Daoy (cell line): ENCODE data around the gene AP1G2. TPM values are rescaled to one million over a fixed set of nuclear protein-coding genes. Genes with fewer than 3 reads are reported as not detected.

Experiments
- DNase-seq: peaks from one replicate; pipeline ENCODE4 v3.0.0-alpha.2; 2015; ENCODE audit warnings: low read depth
- total RNA-seq: library from RNA; depleted of rRNA; stranded (reverse); fragments of >200 nt; shearing (Covaris generic); gene quantifications from 2 replicates; pipeline ENCODE4 v1.2.3, GENCODE V29; 2014; rRNA removed

The AP1G2 gene
- total RNA-seq, 1 experiment from 2014 or later: 10.2 TPM

DNA sequence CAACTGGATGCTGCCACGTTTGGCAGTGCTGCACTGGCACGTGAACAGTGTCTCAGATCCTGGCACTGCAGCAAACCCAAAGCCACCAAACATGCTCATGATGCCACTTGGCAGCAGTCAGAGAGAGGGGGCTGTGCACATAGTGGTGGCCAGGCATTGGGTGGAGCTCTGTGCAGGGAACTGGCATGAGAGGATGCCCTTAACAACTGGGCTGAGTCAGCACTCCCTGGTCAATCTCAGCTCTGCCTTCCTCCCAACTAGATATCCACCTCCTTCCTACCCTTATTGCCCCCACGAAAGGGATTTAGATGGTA lies 53.0 kb downstream of the AP1G2 start:
- no peak for DNase-seq

DNA sequence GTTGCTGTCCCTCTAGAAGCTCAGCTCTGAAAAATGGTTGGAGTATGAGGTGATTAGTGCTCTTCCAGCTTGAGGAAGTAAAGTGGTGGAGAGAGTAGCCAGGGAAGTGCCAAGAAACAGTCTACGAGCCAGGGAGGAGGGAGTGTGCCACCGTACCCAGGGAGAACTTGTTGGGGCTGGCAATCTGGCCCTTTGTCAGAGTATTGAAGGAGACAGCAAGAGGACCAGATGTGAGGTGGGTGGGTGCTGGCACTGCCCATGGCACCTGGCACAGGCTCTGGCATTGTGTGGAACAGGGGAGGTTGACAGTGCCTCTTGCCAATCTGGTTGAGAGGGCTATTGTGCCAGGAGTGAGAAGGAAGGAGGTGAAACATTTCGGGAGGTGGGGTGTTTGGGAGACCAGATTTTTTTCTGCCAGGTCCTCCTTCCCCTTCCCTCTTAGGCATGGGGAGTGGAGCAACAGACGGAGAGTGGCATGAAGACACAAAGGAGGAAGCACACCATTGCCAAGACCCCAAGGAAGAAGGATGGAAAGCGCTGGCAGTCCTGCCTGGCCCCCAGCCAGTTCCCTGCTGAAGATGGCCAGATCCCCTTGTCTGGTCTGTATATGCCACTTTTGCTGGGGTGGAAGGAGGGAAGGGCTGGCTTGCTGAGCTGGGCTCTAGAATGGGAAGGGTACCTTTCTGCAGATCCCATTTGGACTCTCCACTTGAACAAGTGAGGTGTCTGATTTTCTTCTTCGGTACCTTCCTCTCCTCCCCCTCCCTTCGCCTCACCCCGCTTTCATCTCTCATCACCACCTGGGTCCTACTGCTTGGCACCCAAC lies 53.6 kb downstream of the AP1G2 start:
- DNase-seq: no peak

DNA sequence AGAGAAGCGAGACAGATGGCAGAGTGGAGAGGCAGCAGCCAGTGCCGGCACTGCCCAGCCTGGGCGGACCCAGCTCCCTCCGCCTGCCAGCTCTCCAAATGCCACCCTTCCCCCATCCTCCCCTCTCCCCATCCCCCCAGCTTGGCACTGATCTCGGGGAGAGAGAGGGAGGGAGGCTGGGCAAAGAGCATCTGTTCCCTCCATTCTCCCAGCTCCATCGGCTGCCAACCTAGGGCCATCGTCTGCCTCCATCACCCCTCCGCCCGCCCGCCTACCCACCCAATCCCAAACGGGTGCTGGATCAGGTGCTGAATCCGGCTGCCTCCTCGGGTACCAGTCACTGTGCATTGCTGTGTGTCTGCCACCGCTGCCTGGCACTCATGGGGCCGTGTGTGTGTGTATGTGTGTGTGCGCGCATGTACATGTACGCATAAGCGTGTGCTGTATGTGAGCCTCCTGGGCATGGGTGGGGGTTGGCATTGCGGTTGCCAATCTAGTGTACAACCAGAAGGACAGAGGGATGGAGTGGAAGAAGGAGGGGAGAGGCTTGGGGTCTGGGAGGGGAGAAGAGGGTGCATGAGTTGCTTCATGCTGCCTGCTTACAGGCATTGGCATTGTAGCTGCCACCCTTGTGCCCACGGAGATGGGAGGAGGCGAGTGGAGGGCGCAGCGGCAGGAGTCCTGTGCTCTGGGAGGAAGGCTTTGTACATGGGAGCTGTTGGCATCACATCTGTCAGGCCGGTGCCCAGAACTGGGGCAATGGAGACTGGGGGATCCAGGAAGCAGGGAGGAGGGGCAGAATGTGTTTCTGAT lies 54.4 kb downstream of the AP1G2 start:
- no peak for DNase-seq

DNA sequence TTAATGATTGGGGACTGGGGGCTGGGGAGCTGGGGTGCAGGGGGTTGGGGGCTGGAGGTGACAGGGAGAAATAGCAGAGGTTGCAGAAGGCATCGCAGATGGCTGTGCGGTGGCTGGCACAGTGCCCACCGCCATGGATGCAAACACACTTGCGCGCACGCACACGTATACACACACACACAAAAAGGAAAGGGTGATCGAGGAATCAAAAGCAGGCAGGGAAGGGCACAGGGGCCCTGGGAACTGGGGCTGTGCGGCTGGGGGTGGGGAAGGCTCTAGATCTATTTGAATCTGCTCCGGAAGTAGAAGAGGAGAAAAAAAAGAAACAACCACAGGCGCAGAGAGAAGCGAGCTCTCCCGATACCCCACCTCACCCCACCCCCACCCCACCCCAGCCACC lies 55.4 kb downstream of the AP1G2 start:
- DNase-seq: no peak

Other genes starting within 250 kb of the AP1G2 start
- gene PABPN1, start 246.3 kb downstream of the AP1G2 start, total RNA-seq: 92.2 and 127 TPM in 2 replicates
- 13.8 and 13.9 TPM in 2 replicates for gene SLC22A17, start 214.9 kb downstream of the AP1G2 start, total RNA-seq
- 0.80 and 1.4 TPM in 2 replicates for gene EFS, start 202.6 kb downstream of the AP1G2 start, total RNA-seq
- gene IL25, start 195.0 kb downstream of the AP1G2 start, total RNA-seq: not detected in 2 replicates
- not detected in 2 replicates for gene CMTM5, start 190.7 kb downstream of the AP1G2 start, total RNA-seq
- gene MYH6, start 159.5 kb downstream of the AP1G2 start, total RNA-seq: not detected in 2 replicates
- not detected in 2 replicates for gene MYH7, start 132.1 kb downstream of the AP1G2 start, total RNA-seq
- 176 and 177 TPM in 2 replicates for gene NGDN, start 98.1 kb downstream of the AP1G2 start, total RNA-seq
- gene ZFHX2, start 16.0 kb downstream of the AP1G2 start, total RNA-seq: 0.23 and 0.42 TPM in 2 replicates
- 8.5 and 9.0 TPM in 2 replicates for gene THTPA, start 11.5 kb downstream of the AP1G2 start, total RNA-seq
- 0.29 TPM in 1 of 2 replicates, not detected in the other for gene JPH4, start 11.0 kb upstream of the AP1G2 start, total RNA-seq
- 5.9 and 7.6 TPM in 2 replicates for gene DHRS2, start 68.6 kb upstream of the AP1G2 start, total RNA-seq